ENCODE results near the gene KCNJ14. TPM values are rescaled to one million over a fixed set of nuclear protein-coding genes. Genes with fewer than 3 reads are reported as not detected.

Gene KCNJ14
- total and polyA plus RNA-seq, 2 experiments from 2014 or later = 0.81 to 0.94 TPM

- TF ChIP-seq, protein P1, sequence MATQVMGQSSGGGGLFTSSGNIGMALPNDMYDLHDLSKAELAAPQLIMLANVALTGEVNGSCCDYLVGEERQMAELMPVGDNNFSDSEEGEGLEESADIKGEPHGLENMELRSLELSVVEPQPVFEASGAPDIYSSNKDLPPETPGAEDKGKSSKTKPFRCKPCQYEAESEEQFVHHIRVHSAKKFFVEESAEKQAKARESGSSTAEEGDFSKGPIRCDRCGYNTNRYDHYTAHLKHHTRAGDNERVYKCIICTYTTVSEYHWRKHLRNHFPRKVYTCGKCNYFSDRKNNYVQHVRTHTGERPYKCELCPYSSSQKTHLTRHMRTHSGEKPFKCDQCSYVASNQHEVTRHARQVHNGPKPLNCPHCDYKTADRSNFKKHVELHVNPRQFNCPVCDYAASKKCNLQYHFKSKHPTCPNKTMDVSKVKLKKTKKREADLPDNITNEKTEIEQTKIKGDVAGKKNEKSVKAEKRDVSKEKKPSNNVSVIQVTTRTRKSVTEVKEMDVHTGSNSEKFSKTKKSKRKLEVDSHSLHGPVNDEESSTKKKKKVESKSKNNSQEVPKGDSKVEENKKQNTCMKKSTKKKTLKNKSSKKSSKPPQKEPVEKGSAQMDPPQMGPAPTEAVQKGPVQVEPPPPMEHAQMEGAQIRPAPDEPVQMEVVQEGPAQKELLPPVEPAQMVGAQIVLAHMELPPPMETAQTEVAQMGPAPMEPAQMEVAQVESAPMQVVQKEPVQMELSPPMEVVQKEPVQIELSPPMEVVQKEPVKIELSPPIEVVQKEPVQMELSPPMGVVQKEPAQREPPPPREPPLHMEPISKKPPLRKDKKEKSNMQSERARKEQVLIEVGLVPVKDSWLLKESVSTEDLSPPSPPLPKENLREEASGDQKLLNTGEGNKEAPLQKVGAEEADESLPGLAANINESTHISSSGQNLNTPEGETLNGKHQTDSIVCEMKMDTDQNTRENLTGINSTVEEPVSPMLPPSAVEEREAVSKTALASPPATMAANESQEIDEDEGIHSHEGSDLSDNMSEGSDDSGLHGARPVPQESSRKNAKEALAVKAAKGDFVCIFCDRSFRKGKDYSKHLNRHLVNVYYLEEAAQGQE (IDR thresholded peaks at IDR 0.05; ENCODE audit: unreplicated experiment) = no peak
- TF ChIP-seq POLR2AphosphoS5 (IDR thresholded peaks at IDR 0.05; ENCODE audit: low read depth) (no peak; the same call in 1 of the 2 replicates), CREB1 (CRISPR knock-in tag; IDR thresholded peaks at IDR 0.05; ENCODE audit: low read depth) (no peak)
- TF ChIP-seq, protein P2, sequence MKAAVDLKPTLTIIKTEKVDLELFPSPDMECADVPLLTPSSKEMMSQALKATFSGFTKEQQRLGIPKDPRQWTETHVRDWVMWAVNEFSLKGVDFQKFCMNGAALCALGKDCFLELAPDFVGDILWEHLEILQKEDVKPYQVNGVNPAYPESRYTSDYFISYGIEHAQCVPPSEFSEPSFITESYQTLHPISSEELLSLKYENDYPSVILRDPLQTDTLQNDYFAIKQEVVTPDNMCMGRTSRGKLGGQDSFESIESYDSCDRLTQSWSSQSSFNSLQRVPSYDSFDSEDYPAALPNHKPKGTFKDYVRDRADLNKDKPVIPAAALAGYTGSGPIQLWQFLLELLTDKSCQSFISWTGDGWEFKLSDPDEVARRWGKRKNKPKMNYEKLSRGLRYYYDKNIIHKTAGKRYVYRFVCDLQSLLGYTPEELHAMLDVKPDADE (IDR thresholded peaks at IDR 0.05) = no peak
These were observed 41.8 kb downstream of the KCNJ14 start (continued) for GRCh38 chr19:48496959-48497727.

GRCh38 chr19:48497728-48498594, 42.6 kb downstream of the KCNJ14 start:
- Mint-ChIP-seq H3K9me3 (no peaks in the 10 kb centered on the region; the same call in 2 of the 3 replicates), H3K27me3 (ENCODE audit: insufficient read depth, low read depth, poor library complexity) (peaks cover 11% of the 10 kb centered on the region), H3K36me3 (ENCODE audit: low read depth) (no peaks in the 10 kb centered on the region; the same call in 1 of the 3 replicates), H3K4me3 (no peak overlapping the region), H3K4me1 (peaks cover 17% of the 10 kb centered on the region), H3K27ac (no peak overlapping the region)
- H3K36me3 ChIP-seq (ENCODE audit: insufficient read depth) = no peaks in the 10 kb centered on the region
- no peaks in the 10 kb centered on the region for H3K9me2 ChIP-seq (ENCODE audit: insufficient read depth)
- H3K27me3 ChIP-seq (ENCODE audit: insufficient read depth) = 0 out of 2 replicates have a peak, but pooled peaks cover 2% of the 10 kb centered on the region
- H4K20me1 ChIP-seq (replicated peaks; ENCODE audit: insufficient read depth) = no peaks in the 10 kb centered on the region; the same call in 1 of the 2 replicates
- H3K4me3 ChIP-seq = no peak overlapping the region
- ATAC-seq (no peak), DNase-seq (ENCODE audit: low spot score) (peak; percentile 3)
- peaks cover 11% of the 10 kb centered on the region; the same call in 1 of the 2 replicates for H3K4me1 ChIP-seq (ENCODE audit: insufficient read depth)
- no peak overlapping the region for H3K27ac ChIP-seq (ENCODE audit: low read depth)
- no peak overlapping the region for H3K4me2 ChIP-seq
- TF ChIP-seq EZH2phosphoT487 (IDR thresholded peaks at IDR 0.05; ENCODE audit: unreplicated experiment) = no peak
- TF ChIP-seq ZNF331 (CRISPR knock-in tag; IDR thresholded peaks at IDR 0.05; ENCODE audit: low read depth) = no peak
- TF ChIP-seq EZH2 (IDR thresholded peaks at IDR 0.05; ENCODE audit: low read depth, unreplicated experiment) = no peak
- TF ChIP-seq NANOG (IDR thresholded peaks at IDR 0.05; ENCODE audit: borderline replicate concordance) = no peak
- no peak for TF ChIP-seq ZNF462 (CRISPR knock-in tag; IDR thresholded peaks at IDR 0.05)
- TF ChIP-seq JUNB (IDR thresholded peaks at IDR 0.05; ENCODE audit: unreplicated experiment) = no peak
- TF ChIP-seq STAT1 (IDR thresholded peaks at IDR 0.05; ENCODE audit: unreplicated experiment) = no peak
- TF ChIP-seq POLR2AphosphoS5 (IDR thresholded peaks at IDR 0.05; ENCODE audit: low read depth) = no peak
- no peaks in the 10 kb centered on the region for H3K79me2 ChIP-seq (replicated peaks; ENCODE audit: insufficient read depth)
- H2AFZ ChIP-seq = no peak overlapping the region
- H3F3A ChIP-seq (replicated peaks; ENCODE audit: low read depth) = peaks cover 18% of the 10 kb centered on the region

Data from GM23338 (cell line).